HG02678 (cell line): ENCODE results near the gene CDR2.
"Not testable (repeated sequence)": the region's sequence is repeated elsewhere in the genome, so short reads cannot be mapped to it uniquely, and the experiment has no call there.

Experiments
- ATAC-seq: cut with Tn5 transposase; IDR thresholded peaks from one replicate; pipeline ENCODE4 v1.9.1; 2021; ENCODE audit warnings: mild to moderate bottlenecking, moderate library complexity; ENCODE audit not compliant: unreplicated experiment

CDR2 gene

GRCh38 chr16:22379656-22380055 is 5.2 kb upstream of the CDR2 start:
- no peak for ATAC-seq

- ATAC-seq, result no peak
Measured at GRCh38 chr16:22375963-22376640, 1.7 kb upstream of the CDR2 start.

GRCh38 chr16:22375117-22375962 is 921 bp upstream of the CDR2 start:
- ATAC-seq, result no peak

- peak; percentile 26 for ATAC-seq
Measured at GRCh38 chr16:22373662-22374310, 633 bp downstream of the CDR2 start.

GRCh38 chr16:22372882-22373661 is 1.3 kb downstream of the CDR2 start:
- ATAC-seq, result no peak

- no peak for ATAC-seq
Measured at GRCh38 chr16:22370038-22370820, 4.2 kb downstream of the CDR2 start.

- ATAC-seq, result no peak
Measured at GRCh38 chr16:22369221-22369811, 5.1 kb downstream of the CDR2 start.

GRCh38 chr16:22368200-22368826 is 6.1 kb downstream of the CDR2 start:
- ATAC-seq, result not testable (repeated sequence)

- ATAC-seq, result no peak
Measured at GRCh38 chr16:22366889-22367288, 7.5 kb downstream of the CDR2 start.

- ATAC-seq, result no peak
Measured at GRCh38 chr16:22366371-22366770, 8.0 kb downstream of the CDR2 start.

- no peak for ATAC-seq
Measured at GRCh38 chr16:22364241-22364640, 10.2 kb downstream of the CDR2 start.

GRCh38 chr16:22360963-22361659 is 13.3 kb downstream of the CDR2 start:
- ATAC-seq, result no peak

GRCh38 chr16:22359679-22360078 is 14.7 kb downstream of the CDR2 start:
- ATAC-seq, result no peak

GRCh38 chr16:22358000-22358399 is 16.4 kb downstream of the CDR2 start:
- ATAC-seq, result no peak

GRCh38 chr16:22357635-22357971 is 16.8 kb downstream of the CDR2 start:
- peak; percentile 57 for ATAC-seq

- peak; percentile 17 for ATAC-seq
Measured at GRCh38 chr16:22356930-22357634, 17.3 kb downstream of the CDR2 start.

GRCh38 chr16:22355487-22355908 is 18.9 kb downstream of the CDR2 start:
- no peak for ATAC-seq

- no peak for ATAC-seq
Measured at GRCh38 chr16:22353933-22354541, 20.4 kb downstream of the CDR2 start.
